ENCODE data around the gene C4orf50.

Gene C4orf50

GRCh38 chr4:5870701-5871100 lies 147.5 kb downstream of the C4orf50 start:
- TF ChIP-seq, protein P1, sequence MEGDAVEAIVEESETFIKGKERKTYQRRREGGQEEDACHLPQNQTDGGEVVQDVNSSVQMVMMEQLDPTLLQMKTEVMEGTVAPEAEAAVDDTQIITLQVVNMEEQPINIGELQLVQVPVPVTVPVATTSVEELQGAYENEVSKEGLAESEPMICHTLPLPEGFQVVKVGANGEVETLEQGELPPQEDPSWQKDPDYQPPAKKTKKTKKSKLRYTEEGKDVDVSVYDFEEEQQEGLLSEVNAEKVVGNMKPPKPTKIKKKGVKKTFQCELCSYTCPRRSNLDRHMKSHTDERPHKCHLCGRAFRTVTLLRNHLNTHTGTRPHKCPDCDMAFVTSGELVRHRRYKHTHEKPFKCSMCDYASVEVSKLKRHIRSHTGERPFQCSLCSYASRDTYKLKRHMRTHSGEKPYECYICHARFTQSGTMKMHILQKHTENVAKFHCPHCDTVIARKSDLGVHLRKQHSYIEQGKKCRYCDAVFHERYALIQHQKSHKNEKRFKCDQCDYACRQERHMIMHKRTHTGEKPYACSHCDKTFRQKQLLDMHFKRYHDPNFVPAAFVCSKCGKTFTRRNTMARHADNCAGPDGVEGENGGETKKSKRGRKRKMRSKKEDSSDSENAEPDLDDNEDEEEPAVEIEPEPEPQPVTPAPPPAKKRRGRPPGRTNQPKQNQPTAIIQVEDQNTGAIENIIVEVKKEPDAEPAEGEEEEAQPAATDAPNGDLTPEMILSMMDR (IDR thresholded peaks at IDR 0.05; ENCODE audit: borderline replicate concordance, extremely low read depth, low read length, poor library complexity, severe bottlenecking), result no peak
- no peak for TF ChIP-seq EZH2 (IDR thresholded peaks at IDR 0.05; ENCODE audit: borderline replicate concordance, low read depth, low read length, severe bottlenecking)
- Histone ChIP-seq H3K27ac (ENCODE audit: low read length) (no peak overlapping the region), H4K20me1 (ENCODE audit: insufficient read depth, low read length) (no peaks in the 10 kb centered on the region; the same call in 1 of the 2 replicates), H3K4me2 (ENCODE audit: insufficient read depth, low read length) (no peak overlapping the region), H3K36me3 (ENCODE audit: insufficient read depth, low read length) (no peaks in the 10 kb centered on the region), H3K9me3 (ENCODE audit: insufficient read depth, low read length, severe bottlenecking) (no peaks in the 10 kb centered on the region), H3K27me3 (ENCODE audit: insufficient read depth, low read length, poor library complexity) (no peaks in the 10 kb centered on the region), H3K4me3 (ENCODE audit: low read depth in 1 of 2, low read length in 2 of 2) (no peak overlapping the region), H3K9ac (ENCODE audit: low read depth, low read length) (no peak overlapping the region), H3K4me1 (ENCODE audit: insufficient read depth, low read length) (peaks cover 14% of the 10 kb centered on the region), H3K79me2 (ENCODE audit: insufficient read depth, low read length) (no peaks in the 10 kb centered on the region), H2AFZ (ENCODE audit: low read depth, low read length) (no peak overlapping the region)
- ATAC-seq (ENCODE audit: insufficient read depth, low read depth), result no peak
- DNase-seq, result no peak

DNA sequence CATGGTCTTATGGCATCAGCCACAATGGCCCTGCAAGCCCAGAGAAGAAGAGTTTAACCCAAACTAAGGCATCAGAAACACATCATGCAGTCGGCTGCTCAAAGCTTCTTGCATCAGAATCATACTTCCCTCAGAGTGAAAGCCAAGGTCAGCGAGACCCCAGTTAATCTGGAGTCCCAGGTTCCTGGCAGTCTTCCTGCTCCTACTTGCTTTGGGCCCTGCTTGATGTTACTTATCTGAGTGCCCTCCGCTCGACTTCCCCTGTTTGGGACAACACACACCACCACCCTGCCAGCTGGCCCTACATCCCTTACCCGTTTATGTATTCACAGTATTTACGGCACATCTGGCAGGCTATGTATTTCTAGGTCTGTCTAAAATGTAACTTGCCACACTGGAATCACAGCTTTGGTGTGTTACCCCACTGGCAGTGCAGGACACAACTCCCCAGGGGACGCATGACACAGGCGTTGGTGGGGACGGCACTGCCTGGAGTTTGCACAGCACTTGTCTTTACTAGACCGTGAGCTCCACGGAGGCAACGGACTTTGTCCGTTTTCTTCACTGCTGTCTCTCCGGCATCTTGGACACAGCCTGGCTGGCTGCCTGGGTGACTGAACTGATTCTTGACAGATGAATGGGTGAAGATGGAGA lies 148.1 kb downstream of the C4orf50 start:
- Histone ChIP-seq H3K9me3 (ENCODE audit: insufficient read depth, low read length, severe bottlenecking) (no peaks in the 10 kb centered on the region), H3K27me3 (ENCODE audit: insufficient read depth, low read length, poor library complexity) (no peaks in the 10 kb centered on the region), H3K36me3 (ENCODE audit: insufficient read depth, low read length) (no peaks in the 10 kb centered on the region), H3K27ac (ENCODE audit: low read length) (no peak overlapping the region), H4K20me1 (ENCODE audit: insufficient read depth, low read length) (no peaks in the 10 kb centered on the region; the same call in 1 of the 2 replicates), H3K4me2 (ENCODE audit: insufficient read depth, low read length) (no peak overlapping the region), H2AFZ (ENCODE audit: low read depth, low read length) (no peak overlapping the region), H3K4me3 (ENCODE audit: low read depth in 1 of 2, low read length in 2 of 2) (no peak overlapping the region), H3K4me1 (ENCODE audit: insufficient read depth, low read length) (peaks cover 14% of the 10 kb centered on the region), H3K79me2 (ENCODE audit: insufficient read depth, low read length) (no peaks in the 10 kb centered on the region), H3K9ac (ENCODE audit: low read depth, low read length) (no peak overlapping the region)
- no peak for TF ChIP-seq EZH2 (IDR thresholded peaks at IDR 0.05; ENCODE audit: borderline replicate concordance, low read depth, low read length, severe bottlenecking)
- TF ChIP-seq, protein P1 (IDR thresholded peaks at IDR 0.05; ENCODE audit: borderline replicate concordance, extremely low read depth, low read length, poor library complexity, severe bottlenecking), result no peak
- ATAC-seq (ENCODE audit: insufficient read depth, low read depth) (no peak), DNase-seq (no peak)

GRCh38 chr4:5867866-5868265 lies 150.4 kb downstream of the C4orf50 start:
- Histone ChIP-seq H3K27me3 (ENCODE audit: insufficient read depth, low read length, poor library complexity) (no peaks in the 10 kb centered on the region), H3K9ac (ENCODE audit: low read depth, low read length) (no peak overlapping the region), H3K4me1 (ENCODE audit: insufficient read depth, low read length) (peaks cover 14% of the 10 kb centered on the region), H4K20me1 (ENCODE audit: insufficient read depth, low read length) (peaks cover 3% of the 10 kb centered on the region; the same call in 1 of the 2 replicates), H3K36me3 (ENCODE audit: insufficient read depth, low read length) (no peaks in the 10 kb centered on the region), H3K4me2 (ENCODE audit: insufficient read depth, low read length) (no peak overlapping the region), H3K79me2 (ENCODE audit: insufficient read depth, low read length) (no peaks in the 10 kb centered on the region), H3K4me3 (ENCODE audit: low read depth in 1 of 2, low read length in 2 of 2) (no peak overlapping the region), H3K9me3 (ENCODE audit: insufficient read depth, low read length, severe bottlenecking) (no peaks in the 10 kb centered on the region), H2AFZ (ENCODE audit: low read depth, low read length) (no peak overlapping the region), H3K27ac (ENCODE audit: low read length) (no peak overlapping the region)
- no peak for DNase-seq
- TF ChIP-seq, protein P1 (IDR thresholded peaks at IDR 0.05; ENCODE audit: borderline replicate concordance, extremely low read depth, low read length, poor library complexity, severe bottlenecking), result no peak
- no peak for TF ChIP-seq EZH2 (IDR thresholded peaks at IDR 0.05; ENCODE audit: borderline replicate concordance, low read depth, low read length, severe bottlenecking)
- ATAC-seq (ENCODE audit: insufficient read depth, low read depth), result no peak

All from DND-41 (cell line).